ENCODE measurements around the gene DDA1.
"Not testable (repeated sequence)": the region's sequence is repeated elsewhere in the genome, so short reads cannot be mapped to it uniquely, and the experiment has no call there.

DDA1 gene

DNA sequence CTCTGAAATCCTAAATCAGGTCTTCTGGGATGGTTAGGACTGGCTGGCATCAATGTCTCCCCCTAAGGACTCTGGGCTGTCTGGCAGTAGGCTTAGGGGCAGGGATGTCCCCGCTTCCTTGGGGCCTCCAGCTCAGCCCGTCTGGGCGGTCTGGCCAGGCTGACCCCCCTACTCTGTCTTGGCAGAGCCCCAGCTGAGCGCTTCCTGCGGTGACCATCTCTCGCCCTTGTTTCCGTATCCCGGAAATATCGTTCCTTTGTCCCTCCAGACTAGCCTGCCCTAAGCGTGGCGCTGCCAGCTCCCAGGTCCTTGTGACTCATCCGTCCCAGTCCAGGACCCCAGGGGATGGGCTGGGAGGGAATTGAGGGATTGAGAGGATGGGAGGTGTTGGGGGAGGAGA lies 39.3 kb downstream of the DDA1 start:
- no peak for DNase-seq

DNA sequence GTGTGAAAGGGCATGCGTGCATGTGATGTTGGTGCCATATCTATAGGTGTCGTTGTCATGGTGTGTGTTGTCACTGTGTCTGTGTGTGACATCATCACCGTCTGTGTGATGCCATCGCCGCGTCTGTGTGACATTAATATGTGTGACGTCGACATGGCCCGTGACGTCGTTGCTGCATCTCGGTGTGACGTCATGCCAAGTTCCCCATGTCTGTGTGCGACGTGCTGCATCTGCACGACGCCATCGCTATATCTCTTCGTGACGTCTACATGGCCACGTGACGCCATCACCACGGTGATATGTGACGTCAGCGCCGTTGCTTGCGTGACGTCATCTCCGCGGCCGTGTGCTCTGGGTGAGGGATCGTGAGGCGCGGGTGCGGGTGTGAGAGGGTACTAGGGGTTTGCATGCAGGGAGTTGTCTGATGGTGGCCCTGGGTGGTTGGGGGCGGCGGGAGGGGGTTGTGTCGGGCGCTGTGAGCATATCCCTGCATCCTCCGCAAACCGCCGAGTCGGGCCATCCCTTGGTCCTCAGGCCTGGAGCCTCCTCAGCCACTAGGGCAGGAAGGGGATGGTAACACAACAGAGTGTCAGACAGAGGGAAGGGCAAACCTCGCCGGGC lies 42.6 kb downstream of the DDA1 start:
- DNase-seq, result no peak

DNA sequence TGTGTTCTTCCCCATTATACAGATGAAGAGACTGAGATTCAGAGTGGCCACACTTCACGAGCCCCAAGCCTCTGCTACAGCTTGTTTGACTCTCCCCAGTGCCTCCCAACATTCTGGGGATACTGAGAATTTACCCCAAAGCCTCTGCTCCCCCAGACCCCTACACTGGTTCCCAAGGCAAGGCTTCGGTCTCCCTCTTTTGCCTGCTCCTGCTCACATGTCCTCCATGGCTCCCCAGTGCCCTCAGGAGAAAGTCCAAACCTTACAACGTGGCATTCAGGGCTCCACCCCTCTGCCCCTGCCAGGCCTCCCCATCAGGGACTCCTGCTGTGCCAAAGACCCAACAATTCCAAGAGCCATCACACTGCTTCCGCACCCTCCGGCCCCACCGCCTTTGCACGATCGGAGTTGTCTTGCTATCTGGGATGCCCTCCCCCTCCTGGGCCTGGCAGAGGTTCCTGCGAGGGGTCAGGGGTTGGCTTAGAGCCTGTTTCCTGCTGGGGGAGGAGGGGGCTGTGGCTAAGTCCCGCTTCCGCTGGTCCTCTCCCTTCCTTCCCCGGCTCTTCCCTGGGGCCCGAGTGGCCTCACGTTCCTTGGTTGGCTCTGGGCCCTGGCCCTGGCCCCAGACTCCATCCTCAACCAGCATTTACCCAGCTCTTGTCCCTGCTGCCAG lies 43.4 kb downstream of the DDA1 start:
- DNase-seq, result no peak

DNA sequence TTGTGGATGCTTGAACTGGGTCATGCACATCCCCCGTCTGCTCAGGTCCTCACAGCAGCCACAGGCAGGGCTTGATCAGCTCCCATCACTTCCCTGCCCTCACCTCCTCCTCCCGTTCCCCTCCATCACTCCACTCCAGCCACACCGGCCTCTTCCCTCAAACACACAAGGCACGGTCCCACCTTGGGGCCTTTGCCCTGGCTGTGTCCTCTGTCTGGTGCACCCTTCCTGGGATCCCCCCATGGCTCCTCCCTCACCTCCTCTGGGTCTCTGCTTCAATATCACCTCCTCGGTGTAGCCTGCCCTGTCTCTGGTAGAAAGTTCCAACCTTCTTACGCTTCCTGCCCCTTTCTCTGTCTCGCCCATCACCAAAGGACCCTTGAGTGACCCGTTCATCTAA lies 44.0 kb downstream of the DDA1 start:
- no peak for DNase-seq

DNA sequence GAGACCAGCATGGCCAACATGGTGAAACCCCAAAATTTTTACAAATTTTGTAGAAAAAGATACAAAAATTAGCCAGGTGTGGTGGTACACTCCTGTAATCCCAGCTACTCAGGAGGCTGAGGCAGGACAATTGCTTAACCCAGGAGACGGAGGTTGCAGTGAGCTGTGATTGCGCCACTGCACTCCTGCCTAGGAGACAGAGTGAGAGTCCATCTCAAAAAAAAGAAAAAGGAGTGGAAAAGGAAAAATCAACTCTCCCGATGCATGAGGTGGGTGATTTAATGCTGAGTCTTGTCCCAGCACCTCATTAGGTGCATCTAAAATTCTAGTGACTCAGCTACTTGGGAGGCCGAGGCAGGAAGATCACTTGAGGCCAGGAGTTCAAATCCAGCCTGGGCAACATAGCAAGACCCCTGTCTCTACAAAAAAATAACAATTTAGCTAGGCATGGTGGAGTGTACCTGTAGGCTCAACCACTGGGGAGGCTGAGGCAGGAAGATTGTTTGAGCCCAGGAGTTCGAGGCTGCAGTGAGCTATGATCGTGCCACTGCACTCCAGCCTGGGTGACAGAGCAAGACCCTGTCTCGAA lies 47.8 kb downstream of the DDA1 start:
- DNase-seq, result no peak

DNA sequence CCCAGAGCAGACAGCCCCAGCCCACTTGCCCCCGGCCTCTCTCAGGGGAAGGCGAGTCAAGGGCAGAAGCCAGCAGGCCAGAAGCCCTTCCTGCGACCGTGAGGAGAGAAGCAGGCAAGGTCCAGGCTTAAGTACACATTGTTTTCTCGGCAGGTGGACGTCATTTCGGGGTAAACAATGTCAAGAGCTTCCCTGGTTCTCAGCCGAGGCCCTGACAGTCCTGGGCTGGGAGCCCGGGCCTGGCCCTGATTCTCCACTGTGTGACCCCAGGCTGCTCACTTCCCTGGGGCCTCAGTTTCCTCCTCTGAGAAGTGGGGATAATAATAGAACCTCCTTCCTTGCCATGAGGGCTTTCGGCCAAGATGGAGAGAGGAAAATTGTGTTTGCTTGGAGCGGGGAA lies 48.4 kb downstream of the DDA1 start:
- DNase-seq, result no peak

DNA sequence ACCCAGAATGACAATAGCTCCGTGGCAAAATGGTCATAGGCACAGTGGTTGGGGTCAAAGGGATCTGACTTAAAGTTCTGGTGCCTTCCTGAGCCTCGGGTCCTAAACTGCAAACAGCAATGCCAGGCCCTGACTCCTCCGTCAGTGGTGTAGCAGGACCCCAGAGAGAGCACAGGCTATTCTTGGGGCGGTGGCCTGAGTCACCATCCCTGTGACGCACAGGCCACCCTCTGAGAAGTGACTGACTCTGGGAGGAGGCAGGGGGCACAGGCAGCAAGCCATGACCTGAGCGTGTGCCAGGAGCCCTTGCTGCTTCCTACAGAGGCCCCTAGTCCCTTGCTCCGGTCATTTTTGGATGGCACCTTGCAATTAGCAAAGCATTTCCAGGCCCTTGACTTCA lies 49.0 kb downstream of the DDA1 start:
- no peak for DNase-seq

DNA sequence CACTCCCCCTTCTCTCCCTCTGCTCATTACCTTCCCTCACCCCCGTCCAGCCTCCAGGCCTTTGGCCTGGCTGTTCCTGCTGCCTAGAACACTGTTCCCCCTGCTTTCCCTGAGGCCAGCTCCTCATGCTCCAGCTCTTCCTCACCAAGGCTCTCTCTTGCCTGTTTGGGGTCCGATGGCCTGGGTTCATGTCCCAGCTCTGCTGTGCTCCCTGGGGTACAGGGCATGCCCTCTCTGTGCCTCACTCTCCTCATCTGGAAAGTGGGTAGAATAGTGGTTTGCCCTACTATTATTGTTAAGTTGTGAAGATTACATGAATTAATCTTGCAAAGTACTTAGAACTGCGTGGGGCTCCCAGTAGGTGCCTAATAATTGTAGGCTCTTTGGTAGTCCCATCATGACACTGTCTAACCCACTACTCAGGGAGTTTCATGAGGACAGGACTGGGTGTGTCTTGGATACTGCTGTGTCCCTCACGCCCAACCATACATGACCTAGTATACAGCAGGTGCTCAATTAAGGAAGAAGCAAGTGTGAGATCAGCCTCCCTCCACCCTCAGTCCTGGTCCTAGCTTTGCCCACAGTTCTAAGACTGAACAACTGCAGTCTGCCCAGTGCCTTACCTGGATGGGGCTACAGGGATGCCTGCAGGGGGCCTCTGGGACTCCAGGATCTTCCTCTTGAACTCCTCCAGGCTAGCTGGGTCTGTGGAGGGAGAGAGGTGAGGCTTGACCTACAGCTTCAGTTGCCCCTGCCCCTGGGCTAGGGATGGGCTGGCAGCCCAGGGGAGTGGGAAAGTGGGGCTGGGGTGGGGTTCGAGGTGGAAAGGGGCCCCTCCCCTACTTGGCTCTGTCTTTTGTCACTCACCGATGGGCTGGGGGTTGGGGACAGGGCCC lies 50.8 kb downstream of the DDA1 start:
- DNase-seq, result no peak

DNA sequence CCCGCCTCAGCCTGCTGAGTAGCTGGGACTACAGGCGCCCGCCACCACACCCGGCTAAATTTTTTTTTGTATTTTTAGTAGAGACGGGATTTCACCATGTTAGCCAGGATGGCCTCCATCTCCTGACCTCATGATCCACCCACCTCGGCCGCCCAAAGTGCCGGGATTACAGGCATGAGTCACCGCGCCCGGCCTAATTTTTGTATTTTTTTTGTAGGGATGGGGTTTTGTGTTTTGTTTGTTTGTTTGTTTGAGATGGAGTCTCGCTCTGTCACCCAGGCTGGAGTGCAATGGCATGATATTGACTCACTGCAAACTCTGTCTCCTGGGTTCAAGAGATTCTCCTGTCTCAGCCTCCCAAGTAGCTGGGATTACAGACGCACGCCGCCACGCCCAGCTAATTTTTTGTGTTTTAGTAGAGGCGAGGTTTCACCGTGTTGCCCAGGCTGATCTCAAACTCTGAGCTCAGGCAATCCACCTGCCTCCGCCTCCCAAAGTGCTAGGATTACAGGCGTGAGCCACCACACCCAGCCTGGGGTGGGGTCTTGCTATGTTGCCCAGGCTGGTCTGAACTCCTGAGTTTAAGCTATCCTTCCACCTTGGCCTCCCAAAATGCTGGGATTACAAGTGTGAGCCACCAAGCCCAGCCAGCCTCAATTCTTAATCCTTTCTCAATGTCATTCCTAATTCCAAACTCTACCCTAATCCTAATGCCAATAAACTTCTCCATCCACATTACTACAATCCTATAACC lies 54.7 kb downstream of the DDA1 start:
- DNase-seq, result not testable (repeated sequence)

DNA sequence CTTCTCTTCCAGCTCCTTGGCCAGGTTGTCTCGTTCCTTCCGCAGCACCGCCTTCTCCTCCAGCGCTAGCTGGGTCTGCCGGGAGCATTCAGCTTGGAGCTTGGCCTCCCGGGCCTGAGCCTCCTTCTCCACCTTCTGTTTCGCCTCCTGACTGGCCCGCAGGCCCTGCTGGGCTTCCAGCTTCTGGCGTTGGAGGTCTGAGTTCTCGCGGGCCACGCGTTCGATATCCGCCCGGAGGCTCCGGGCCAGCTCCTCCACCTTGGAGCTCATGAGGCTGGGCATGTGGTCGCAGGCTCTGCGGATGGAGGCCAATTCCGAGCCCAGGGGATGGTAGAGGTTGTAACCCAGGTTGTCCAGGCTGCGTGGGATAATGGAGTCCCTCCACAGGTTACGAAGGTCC lies 56.0 kb downstream of the DDA1 start:
- DNase-seq, result no peak

DNA sequence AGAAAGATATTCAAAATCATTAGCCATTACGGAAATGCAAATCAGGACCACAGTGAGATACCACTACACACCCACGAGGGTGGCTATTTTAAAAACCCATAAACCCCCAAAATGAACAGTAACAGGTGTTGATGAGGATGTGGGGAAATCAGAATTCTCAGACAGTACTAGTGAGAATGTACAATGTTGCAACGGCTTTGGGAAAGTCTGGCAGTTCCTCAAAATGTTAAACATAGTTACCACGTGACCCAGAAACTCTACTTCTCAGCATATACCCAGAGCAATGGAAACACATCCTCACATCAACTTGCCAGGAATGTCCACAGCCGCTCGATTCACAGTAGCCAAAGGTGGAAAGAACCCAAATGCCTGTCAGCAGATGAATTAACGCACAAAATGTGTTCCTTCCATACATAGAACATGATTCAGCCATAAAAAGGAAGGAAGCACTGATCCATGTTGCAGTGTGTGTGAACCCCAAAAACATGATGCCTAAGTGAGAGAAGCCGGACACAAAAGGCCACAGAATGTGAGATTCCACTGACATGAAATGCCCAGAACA lies 60.7 kb downstream of the DDA1 start:
- no peak for DNase-seq

Measured in stimulated activated naive CD4-positive, alpha-beta T cell (primary cell).